HG03442 (cell line): Measurements from ENCODE around the gene PRODH.
"Not testable (repeated sequence)": the region's sequence is repeated elsewhere in the genome, so short reads cannot be mapped to it uniquely, and the experiment has no call there.

Experiments used
- ATAC-seq: cut with Tn5 transposase; IDR thresholded peaks from one replicate; pipeline ENCODE4 v1.9.1; 2021; ENCODE audit warnings: mild to moderate bottlenecking, moderate library complexity; ENCODE audit not compliant: unreplicated experiment

Gene PRODH, protein sequence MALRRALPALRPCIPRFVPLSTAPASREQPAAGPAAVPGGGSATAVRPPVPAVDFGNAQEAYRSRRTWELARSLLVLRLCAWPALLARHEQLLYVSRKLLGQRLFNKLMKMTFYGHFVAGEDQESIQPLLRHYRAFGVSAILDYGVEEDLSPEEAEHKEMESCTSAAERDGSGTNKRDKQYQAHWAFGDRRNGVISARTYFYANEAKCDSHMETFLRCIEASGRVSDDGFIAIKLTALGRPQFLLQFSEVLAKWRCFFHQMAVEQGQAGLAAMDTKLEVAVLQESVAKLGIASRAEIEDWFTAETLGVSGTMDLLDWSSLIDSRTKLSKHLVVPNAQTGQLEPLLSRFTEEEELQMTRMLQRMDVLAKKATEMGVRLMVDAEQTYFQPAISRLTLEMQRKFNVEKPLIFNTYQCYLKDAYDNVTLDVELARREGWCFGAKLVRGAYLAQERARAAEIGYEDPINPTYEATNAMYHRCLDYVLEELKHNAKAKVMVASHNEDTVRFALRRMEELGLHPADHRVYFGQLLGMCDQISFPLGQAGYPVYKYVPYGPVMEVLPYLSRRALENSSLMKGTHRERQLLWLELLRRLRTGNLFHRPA

DNA sequence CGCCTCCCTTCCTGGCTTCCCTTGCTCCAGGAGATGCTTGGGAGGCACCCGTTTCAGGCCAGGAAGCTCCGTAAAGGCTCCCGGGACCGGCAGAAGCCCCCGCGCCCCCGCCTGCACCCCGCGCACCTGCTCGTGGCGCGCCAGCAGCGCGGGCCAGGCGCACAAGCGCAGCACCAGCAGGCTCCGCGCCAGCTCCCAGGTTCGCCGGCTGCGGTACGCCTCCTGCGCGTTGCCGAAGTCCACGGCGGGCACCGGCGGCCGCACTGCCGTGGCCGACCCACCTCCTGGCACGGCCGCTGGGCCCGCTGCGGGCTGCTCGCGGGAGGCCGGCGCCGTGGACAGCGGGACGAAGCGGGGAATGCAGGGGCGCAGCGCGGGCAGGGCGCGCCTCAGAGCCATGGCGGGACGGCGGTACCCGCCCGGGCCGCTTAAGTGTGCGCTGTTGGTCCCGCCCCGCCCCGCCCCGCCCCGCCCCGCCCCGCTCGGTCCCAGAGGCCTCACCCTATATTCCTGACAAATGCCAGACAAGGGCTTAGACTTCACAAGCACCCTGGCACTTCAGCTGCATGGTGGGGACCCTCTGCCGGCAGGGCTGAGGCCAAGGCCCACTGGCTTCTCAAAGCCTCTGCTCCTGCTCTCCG lies at the start of gene PRODH:
TSS of gene PRODH (minus strand) at position 405 of the 641 bp plus-strand sequence. CDS start at position 399, 6 bp downstream.
- ATAC-seq = no peak

DNA sequence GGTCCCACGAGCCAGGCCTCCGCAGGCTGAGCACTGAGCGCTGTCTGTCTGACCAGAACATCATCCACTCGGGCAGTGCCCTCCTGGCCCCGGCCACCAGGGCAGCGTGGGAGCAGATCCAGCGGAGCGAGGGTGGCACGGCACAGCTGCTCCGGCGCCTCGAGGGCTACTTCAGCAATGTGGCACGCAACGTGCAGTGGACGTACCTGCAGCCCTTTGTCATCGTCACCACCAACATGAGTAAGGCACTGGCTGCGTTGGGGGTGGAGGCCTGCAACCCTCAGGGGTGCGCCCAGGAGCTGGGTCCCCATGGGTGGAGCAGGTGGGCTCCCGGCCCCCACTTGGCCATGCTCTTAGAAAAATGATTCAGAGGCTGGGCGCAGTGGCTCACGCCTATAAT lies 49.7 kb upstream of the PRODH start:
- no peak for ATAC-seq

DNA sequence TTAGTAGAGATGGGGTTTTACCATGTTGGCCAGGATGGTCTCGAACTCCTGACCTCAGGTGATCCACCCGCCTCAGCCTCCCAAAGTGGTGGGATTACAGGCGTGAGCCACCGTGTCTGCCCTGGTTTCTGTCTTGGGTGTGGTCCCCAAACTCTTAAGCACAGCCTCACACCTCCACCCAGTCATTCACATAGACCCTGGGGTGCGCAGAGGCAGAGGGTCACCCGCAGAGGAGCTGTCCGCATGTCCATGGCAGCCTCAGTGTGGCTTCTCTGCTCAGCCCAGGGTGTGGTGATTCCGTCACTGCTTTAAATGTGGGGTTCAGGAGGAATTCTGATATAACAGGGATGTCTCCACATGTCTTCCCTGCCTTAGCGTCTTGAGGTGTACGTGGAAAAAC lies 48.5 kb upstream of the PRODH start:
- no peak for ATAC-seq

DNA sequence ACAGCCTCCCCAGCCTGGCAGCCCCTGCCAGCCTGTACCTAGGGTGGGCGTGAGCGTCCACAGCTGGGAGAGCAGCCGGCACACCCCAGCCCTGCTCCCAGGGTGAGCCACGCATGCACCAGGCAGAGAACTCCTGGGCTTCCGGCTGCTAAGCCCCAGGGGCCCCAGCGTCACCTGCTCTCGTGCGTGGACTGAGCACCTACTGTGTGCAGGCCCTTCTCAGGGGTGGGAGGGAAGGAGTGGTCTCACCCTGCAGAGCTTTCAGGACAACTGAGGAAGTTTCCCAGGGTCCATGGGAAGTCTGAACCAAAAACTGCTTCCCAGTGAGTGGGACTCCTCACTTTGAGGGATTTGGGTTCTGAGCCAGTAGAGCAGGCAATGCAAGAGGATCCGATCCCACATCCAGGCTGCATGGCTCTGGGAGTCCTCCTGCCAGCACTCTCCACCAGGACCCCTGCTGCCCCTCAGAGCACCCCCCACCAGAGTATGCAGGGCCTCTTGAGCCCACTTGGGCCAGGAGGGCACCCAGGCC lies 47.1 kb upstream of the PRODH start:
- no peak for ATAC-seq

DNA sequence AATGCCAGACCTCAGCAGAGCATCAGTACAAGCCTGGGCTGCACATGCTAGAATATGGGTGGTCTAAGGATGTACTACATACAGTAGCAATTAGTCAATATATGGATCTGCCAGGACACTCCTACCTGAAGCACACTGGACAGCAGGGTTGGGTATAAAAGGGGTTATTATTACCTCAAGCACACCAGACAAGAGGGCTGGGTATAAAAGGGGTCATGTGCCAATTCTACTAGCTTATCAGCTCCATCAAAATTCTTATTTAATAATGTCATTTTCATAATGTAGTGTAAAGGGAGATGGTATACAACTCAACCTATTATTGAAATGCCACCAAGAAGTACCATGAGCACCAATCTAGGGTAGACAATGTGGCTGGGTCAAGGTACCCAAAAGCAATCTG lies 44.7 kb upstream of the PRODH start:
- ATAC-seq = no peak

DNA sequence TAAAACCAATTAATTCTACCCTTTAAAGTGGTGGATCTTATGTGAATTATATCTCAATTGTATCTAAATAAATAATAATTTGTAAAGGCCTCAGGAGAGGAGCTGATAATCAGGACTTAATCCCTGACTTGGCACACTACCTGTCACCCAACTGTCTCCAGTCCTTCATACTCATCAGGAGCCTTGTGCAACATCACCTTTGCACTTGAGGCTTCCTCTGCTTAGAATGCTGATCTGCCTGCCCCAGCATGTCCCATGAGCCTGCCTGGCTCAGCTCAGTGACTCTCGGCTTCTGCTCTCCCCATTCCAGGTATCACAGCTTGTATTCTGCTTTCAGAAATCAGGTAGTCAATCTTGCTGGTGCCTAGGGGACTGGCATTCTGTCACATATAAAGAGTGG lies 43.9 kb upstream of the PRODH start:
- no peak for ATAC-seq

DNA sequence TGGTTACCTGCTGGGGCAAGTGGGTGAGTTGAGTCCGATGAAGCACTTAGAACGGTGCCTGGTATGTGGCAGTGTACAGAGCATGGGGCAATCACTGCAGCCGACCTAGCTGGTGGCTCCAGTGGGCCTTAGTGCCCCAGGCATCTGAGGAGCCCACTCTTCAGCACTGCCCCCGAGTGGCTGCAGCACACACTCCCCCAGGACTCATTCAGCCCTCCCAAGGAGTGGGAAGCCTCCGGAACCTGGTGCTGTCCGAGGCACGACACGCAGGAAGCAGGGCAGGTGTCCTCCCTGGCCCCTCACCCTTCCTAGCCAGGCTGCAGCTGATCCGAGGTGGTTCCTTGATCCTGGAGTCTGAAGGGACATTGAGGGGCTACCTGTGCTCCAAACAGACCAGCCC lies 42.4 kb upstream of the PRODH start:
- ATAC-seq = no peak

DNA sequence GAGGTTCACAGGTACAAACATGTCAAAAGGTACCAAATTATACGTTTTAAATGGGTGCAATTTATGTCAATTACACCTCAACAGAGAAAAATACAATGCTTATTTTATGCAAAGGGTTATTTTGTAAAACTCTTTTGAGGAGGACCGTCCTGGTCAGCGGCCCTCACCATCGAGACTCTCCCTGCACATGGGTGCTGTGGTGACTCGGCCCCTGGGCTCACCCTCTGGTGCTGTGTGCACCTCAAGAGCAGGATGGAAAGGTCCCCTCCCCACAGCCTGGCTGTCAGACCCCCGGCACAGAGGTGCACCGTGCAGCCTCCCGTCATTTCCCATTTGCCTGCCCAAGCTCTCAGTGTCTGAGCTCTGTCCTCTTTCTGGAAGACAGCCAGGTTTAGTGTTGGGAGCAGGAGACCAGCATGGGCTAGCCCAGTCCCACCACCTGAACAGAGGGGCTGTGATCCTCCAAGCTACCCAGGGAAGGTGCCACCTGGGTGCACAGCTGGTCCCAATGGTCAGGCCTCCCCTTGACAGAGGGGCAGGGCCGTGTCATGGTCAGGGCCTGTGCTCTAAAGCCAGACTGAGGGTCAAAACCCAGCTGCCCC lies 41.8 kb upstream of the PRODH start:
- no peak for ATAC-seq

DNA sequence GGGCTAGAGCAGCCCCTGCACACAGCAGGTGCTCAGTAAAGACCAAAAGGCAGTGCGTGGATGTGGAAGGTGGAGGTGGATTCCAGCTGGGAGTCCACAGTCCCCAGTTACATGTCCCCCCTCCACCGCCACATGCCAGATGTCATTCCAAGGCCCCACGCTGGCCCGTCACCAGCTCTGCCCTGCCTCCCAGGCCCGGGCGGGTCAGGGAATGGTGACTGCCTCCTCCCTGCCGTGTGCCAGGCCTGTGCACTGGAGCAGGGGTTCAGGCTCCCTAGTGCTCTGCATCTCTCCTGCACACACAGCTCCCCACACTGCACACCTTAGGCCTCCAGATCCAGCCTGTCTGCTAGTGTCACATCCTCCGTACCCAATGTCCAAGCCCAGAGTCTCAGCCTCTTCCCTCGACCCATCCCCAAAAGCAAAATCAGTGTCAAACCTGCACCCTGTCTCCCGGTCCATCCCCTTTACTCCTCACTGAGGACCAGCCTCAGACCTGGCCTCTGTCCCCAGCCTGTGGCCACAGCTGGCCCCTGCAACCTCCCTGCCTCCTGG lies 40.2 kb upstream of the PRODH start:
- ATAC-seq = no peak

DNA sequence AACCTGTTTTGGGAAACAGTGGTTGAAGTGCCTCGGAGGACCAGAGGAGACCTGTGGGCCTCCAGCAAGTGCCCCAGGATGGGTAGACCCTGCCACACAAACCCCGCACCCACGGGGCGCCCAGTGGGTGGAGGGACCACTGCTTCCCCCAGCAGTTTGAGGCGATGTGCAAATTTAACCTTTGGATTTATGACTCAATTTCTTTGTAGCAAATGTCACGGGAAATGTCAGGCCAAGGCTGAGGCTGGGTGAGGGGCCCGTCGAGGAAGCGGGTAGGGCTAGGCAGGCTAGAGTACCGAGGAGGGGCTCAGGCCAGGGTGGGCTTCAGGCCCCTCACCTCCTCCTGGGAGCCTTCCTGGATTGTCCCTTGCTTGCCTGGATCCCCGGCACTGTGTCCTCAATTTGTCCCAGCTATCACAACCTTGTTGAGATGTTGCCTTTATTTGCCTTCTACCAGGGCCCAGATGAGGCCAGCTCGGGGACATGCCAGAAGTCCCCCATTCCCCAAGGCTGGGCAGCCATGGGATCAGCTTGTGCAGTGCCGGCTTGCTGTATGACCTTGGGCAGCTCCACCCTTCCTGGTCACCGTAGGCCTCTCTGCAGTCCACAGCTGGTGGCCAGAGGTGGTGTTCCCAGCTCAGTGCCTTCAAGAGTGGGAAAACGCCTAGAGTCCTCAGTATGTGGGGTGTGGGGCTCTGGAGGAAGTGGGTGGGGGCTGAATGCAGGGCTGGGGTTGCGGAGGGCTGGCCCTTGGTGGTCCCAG lies 39.5 kb upstream of the PRODH start:
- no peak for ATAC-seq

DNA sequence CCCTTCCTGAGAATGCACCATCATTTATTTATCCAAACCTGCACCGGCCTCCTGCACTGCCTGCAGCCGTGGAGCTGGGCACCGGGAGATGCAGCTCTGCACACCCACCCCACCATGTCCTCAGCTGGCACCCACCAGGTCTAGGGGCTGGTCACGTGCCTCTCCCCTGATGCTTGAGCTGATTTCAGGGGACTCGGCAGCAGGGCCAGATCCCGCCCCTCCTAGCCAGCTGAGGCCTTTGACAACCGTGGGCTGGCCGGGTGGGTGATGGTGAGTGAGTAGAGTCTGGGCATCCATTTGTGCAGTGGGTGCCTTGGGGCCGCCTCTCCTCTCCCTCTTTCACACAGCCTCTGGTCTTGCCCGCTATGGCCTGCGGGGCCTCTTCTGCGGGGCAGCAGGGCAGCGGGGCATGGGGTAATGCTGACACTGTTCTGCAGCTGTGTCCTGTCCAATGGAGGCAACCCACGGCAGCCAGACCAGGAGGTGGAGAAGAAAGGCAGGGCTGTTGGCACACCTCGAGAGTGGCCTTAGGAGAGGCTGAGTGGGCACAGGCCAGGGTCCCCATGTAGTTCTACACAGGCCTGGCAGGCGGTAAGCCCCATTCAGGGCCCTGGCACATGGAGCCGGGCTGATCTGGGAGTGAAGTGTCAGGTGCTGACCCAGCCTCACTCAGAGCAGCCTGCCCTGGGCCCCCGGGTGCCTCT lies 38.5 kb upstream of the PRODH start:
- ATAC-seq = no peak

DNA sequence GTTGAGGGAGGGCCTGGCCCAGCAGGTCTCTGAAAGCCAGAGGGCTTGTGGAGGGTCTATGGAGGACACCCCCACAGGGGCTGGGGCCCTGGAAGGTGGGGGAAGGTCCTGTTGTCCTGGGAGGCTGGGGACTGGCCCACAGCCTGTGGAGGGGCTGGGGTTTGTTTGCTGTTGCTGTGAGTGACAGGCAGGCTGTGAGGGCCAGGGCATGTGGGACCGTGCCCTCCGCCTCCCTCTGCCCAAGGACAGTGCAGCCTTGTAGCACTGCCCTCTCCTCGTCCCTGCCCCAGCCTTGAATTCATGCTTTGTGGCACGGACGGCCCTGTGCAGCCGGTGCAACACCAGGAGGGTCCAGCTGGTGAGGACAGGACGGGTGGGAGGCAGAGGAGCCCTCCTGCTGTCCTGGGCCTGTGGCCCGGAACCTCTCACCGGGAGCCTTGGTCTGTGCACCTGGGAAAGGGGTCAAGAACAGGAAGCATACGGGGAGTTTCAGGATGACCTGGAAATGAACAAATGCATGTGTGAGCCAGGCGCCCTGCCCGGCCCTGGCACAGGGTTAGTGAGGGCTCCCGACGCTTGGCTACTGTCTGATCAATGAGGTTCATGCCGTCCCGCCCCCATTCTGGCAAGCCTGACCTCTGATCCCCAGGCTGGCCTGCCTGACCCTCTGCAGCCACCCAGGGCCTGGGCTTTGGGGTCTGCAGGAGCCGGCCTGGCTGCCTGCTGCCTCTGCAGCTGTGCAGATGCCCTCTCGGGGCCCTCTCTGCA lies 37.4 kb upstream of the PRODH start:
- no peak for ATAC-seq

DNA sequence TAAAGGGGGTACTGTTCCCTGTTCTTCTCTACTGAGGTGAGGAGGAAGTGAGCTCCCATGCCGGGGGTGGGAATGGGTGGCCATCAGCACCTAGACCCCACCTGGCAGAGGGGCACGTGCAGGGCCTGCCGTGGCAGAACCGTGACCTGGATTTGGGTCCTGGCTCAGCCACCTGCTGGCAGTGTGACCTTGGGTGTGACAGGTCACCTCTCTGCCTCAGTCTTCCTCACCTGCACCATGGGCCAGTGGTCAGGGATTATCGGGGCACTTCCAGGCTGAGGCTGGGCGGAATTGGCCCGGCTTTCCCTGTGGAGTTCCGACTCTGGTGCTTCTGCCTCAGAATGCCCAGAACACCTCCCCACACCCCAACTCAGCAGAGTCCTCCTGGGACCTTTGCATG lies 36.5 kb upstream of the PRODH start:
- not testable (repeated sequence) for ATAC-seq

DNA sequence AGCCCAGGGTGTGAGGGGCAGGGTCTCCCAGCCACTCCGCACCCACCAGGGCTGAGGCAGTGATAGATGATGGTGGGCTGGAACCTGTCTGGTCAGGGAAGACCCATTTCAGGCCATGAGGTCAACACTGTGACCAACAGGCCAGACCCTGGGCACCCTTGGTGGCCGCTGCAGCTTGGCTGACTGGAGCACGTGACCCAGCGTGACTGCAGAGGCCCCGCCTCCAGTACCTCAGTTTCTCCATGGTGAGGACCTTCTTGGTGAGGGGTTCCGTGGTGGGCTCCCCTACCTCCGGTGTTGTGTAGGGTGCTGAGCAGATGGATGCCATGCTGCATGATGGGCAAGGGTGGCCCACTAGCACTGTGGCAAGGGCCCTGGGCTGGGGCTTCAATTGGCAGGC lies 35.9 kb upstream of the PRODH start:
- not testable (repeated sequence) for ATAC-seq

DNA sequence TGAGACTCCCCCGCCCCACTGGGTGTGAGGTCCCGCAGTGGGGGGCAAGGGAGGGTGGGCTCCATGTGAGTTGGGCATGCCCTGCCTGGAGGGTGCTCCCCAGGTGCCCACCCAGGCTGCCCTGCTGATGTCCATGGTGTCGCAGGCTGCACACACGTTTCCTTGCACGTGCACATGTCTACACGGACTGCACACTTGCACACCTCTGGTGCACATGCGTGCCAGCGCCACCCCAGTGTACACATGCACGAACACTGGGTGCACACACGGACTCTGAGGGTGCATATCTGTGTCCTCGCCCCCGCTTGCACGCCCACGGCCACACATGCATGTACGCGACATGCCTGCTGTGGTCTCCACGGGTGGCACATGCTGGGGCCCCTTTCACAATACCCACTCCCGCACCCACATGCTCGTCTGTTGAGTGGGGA lies 35.2 kb upstream of the PRODH start:
- ATAC-seq = no peak

DNA sequence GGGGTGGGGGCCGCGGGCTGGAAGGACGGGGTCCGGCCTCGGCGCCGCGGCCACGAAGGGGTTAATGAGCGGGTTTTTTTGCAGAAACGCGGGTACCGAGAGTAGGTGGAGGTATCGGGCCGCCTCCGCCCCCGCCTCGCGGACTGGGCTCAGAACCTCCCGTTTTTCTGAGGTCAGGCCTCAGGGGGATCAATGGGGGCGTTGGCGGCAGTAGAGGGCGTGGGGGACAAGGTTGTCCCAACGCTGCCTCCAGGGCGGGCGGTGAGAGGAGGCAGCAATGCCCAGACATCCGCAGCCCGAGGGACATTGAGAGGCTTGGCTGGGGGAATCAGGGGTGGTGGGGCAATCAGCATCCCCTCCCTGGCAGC lies 34.8 kb upstream of the PRODH start:
- ATAC-seq = no peak

DNA sequence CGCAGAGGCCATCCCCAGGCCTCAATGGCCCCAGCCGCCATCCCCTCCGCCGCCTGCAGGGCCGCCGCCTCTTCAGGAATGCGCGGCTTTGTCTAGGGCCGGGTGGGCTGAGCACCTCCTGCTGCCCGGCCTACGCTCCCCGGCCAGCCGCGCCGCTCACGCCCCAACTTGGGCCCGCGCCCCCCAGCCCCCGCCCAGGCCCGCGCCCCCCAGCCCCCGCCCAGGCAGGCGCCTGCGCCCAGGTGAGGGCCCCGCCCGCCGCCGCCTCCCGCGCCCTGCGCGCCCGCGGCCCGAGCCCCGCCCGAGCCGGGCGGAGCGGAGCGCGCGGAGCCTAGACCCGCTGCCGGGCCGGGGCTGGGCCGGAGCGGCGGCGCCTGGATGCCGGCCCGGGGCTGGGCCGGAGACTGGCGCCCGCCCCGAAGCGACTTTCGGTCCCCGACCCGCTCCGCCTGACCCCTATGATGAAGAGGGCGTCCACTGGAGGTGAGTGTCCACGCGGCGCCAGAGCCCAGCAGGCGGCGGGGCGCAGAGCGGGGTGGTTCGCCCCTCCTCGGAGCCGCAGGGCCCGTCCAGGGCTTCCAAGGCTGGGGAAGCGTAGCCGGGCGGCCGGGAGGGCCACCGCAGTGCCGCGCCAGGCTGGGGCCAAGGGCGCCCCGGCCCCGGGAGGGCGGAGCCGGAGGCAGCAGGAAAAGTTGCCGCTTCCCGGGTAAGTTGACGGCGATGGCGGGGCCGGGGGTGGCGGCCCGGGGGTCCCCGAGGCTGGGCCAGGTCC lies 34.3 kb upstream of the PRODH start:
- no peak for ATAC-seq
